HG02973 (cell line): ENCODE measurements around the gene KISS1R.

Experiments
- ATAC-seq: cut with Tn5 transposase; IDR thresholded peaks from one replicate; pipeline ENCODE4 v1.9.1; 2021; ENCODE audit warnings: moderate library complexity; ENCODE audit not compliant: unreplicated experiment

The KISS1R gene

GRCh38 chr19:899336-900042 lies 17.6 kb upstream of the KISS1R start:
- no peak for ATAC-seq

- no peak for ATAC-seq
These were observed 17.2 kb upstream of the KISS1R start for GRCh38 chr19:900043-900301.

GRCh38 chr19:900302-901111 lies 16.6 kb upstream of the KISS1R start:
- no peak for ATAC-seq

- ATAC-seq: no peak
These were observed 15.7 kb upstream of the KISS1R start for GRCh38 chr19:901216-902092.

- ATAC-seq: no peak
These were observed 15.1 kb upstream of the KISS1R start for GRCh38 chr19:902093-902370.

DNA sequence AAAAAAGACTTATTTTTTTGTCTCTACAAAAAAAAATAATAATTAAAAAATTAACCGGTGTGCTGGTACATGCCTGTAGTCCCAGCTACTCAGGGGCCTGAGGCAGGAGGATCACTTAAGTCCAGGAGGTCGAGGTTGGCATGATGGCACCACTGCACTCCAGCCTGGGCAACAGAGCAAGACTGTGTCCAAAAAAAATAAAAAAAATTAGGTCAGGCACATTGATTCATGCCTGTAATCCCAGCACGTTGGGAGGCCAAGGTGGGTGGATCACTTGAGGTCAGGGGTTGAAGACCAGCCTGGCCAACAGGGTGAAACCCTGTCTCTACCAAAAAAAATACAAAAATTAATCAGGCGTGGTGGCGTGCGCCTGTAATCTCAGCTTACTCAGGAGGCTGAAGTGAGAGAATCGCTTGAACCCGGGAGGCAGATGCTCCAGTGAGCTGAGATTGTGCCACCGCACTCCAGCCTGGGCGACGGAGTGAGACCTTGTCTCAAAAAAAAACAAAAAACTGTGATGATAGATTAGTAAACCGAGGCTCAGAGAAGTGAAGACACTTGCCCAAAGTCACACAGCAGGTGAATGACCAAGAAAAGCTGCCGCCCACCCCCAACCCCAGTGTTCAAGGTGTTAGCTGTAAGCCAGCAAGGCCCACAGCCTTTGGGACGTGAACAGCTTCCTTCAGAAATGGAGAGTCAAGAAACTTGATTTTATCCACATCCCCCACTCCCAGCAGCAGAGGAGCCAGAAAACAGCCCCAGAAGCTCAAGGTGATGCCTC lies 14.5 kb upstream of the KISS1R start:
- no peak for ATAC-seq

GRCh38 chr19:903266-903797 lies 13.8 kb upstream of the KISS1R start:
- no peak for ATAC-seq

DNA sequence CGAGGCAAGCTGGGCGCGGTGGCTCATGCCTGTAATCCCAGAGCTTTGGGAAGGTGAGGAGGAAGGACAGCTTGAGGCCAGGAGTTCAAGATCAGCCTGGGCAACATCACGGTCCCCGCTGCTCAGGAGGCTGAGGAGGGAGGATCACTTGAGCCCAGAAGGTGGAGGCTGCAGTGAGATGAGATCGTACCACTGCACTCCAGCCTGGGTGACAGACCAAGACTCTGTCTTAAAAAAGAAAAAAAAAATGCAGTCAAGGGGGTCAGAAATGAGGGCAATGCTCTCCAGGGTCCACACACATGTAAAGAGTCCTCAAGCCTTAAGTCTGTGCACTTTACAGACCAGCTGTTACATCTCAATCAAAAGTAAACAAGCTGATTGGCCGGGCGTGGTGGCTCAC lies 12.6 kb upstream of the KISS1R start:
- no peak for ATAC-seq

- ATAC-seq: no peak
These were observed 10.7 kb upstream of the KISS1R start for GRCh38 chr19:906480-906879.

DNA sequence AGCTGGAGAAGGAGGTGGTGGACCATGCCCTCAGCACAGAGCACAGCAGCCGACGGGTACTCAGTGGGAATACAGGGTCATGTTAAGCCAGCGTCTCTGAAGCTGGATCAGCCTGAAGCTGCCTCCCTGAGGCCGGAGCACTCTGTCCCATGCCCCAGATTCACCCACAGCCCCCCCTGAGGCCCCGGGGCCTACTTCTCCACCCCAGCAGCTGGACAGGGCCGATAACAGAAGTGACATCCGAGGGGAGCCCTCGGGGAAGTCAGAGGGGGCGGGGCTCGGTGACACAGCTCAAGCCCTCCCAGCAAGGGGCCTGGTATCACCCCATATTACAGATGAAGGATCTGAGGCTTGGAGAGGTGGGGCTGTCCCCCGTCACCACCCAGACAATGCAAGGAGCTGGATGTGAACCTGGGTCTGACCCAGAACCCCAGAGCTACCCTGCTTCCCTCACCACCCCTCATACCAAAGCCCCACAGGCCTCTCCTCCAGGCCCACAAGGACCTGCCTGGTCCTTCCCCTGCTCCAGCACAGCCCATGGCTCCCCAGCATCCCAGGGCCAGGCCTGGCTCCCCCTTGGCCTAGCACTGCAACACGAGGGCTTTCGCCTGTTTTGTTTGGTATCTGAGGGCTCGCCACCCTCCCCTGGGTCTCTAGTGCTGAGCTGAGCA lies 9.8 kb upstream of the KISS1R start:
- no peak for ATAC-seq

GRCh38 chr19:911197-912033 lies 5.7 kb upstream of the KISS1R start:
- no peak for ATAC-seq

DNA sequence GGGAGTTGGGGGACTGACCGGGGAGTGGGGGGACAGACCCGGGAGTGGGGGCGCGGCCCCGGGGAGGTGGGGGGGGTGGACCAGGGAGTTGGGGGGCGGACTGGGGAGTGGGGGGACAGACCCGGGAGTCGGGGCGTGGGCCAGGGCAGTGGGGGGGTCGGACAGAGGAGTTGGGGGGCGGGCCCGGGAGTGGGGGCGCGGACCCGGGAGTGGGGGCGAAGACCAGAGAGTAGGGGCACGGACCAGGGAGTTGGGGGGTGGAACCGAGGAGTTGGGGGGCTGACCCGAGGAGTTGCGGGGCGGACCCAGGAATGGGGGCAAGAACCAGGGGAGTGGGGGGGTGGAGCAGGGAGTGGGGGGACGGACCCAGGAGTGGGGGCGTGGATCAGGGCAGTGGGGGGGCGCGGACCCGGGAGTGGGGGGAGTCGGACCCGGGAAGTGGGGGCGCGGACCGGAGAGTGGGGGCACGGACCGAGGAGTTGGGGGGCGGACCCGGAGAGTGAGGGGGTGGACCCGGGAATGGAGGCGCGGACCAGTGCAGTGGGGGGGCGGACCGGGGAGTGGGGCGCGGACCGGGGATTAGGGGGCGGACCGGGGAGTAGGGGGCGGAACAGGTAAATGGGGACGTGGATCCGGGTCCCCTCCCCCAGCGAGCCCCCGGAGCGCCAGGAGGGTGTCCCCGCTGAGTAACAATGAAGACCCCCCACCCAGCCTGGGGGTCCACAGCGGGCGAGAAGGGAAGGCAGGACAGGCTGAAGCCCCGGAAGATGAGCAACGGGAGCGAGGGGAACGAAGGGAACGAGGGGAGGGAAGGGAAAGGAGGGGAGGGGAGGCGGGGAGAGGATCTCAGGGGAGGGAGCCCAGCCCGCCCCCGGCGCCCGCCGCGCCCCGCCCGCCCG lies 4.7 kb upstream of the KISS1R start:
- ATAC-seq: no peak

DNA sequence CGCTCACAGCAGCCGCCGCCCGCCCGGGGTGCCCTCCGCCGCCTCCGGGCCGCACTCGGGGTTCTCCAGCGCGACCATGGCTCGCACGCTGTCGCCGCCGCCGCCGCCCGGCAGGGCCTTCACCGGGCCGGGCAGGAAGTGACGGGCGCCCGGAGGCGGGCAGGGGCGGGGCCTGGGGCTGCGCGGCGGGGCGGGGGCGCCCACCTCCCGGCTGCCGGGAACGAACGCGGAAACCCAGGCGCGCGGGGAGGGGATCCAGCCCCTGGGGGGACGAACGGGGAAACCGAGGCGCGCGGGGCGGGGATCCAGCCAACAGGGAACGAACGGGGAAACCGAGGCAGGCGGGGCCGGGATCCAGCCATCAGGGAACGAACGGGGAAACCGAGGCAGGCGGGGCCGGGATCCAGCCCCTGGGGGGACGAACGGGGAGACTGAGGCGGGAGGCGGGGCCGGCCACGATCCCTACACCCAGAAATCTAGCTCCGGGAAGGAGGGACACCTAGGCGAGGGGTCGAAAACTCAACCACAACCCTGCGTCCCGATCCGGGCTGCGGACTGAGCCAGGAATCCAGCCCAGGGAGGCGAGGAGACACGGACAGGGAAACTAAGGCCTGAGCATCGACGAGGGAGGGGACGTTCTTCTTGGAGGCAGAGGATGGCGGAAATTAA lies 3.9 kb upstream of the KISS1R start, which contains the start of gene R3HDM4:
TSS of gene R3HDM4 (minus strand) at position 140 of the 669 bp plus-strand sequence. CDS start at position 78, 62 bp downstream.
- no peak for ATAC-seq

DNA sequence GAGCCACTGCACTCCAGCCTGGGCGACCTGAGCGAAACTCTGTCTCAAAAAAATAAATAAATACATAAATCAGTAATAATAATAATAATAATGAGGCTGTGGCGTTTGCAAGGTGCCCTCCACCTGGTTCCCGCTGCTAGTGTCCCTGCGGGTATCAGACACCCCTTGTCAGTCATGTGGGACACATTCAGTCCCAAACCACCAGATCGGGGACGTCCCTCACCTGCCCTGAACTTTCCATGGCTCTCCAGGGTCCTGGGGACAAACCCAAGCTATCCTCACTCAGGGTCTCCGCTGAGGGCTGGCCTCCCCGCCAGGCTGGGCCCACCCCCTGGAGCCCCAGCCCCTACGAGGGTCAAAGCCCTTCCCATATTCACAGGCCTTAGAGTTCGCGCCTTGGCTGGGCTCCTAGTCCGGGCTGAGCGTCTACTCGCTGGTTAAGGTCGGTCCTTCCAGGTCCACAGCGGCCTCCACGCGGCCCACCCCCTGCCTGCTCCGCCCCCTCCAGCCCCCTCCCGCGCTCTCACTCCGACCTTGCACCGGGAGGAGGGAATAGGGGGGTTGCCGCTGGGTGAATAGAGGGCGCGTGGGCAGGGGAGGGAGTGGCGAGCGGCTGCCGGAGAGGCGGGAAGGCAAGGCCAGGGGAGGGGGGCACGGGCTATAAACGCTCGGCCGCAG lies 349 bp upstream of the KISS1R start:
- no peak for ATAC-seq

DNA sequence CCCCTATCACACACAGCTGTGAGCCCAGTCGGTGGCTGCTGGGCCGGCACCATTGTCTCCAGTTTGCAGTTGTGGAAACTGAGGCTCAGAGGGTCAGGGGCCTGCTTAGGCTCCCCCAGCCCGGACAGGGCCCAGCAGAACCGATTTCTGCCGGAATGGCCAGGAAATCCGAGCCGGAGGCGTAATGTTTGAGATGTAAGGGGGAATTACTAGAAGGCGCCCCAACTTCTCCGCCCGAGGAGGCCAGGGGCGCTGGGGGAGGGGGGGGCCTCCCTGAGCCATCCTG lies 962 bp downstream of the KISS1R start:
- no peak for ATAC-seq

- no peak for ATAC-seq
These were observed 1.5 kb downstream of the KISS1R start for GRCh38 chr19:918481-919198.
